GM19043 (cell line): ENCODE results near the gene GALNT14.

Source experiments
- ATAC-seq: cut with Tn5 transposase; IDR thresholded peaks from one replicate; pipeline ENCODE4 v1.9.1; 2021; ENCODE audit warnings: low read depth; ENCODE audit not compliant: unreplicated experiment

GALNT14 gene

GRCh38 chr2:31058096-31059035, 79.9 kb downstream of the GALNT14 start:
- ATAC-seq, result no peak

GRCh38 chr2:31057691-31058090, 80.5 kb downstream of the GALNT14 start:
- no peak for ATAC-seq

GRCh38 chr2:31055938-31056337, 82.3 kb downstream of the GALNT14 start:
- no peak for ATAC-seq

GRCh38 chr2:31054842-31055388, 83.3 kb downstream of the GALNT14 start:
- ATAC-seq, result no peak

- no peak for ATAC-seq
Observed at GRCh38 chr2:31053929-31054782, 84.1 kb downstream of the GALNT14 start.

GRCh38 chr2:31052284-31052683, 86.0 kb downstream of the GALNT14 start:
- ATAC-seq, result no peak

GRCh38 chr2:31051258-31052140, 86.7 kb downstream of the GALNT14 start:
- no peak for ATAC-seq

- no peak for ATAC-seq
Observed at GRCh38 chr2:31049916-31050588, 88.2 kb downstream of the GALNT14 start.

GRCh38 chr2:31049264-31049663, 89.0 kb downstream of the GALNT14 start:
- ATAC-seq, result no peak

- no peak for ATAC-seq
Observed at GRCh38 chr2:31047599-31047998, 90.6 kb downstream of the GALNT14 start.

- ATAC-seq, result no peak
Observed at GRCh38 chr2:31038385-31038784, 99.9 kb downstream of the GALNT14 start.

GRCh38 chr2:31037058-31037457, 101.2 kb downstream of the GALNT14 start:
- no peak for ATAC-seq

GRCh38 chr2:31033032-31033431, 105.2 kb downstream of the GALNT14 start:
- ATAC-seq, result no peak

GRCh38 chr2:31032475-31032874, 105.8 kb downstream of the GALNT14 start:
- ATAC-seq, result no peak

- ATAC-seq, result peak; percentile 97
Observed at GRCh38 chr2:31031132-31031706, 107.0 kb downstream of the GALNT14 start.

GRCh38 chr2:31028417-31028816, 109.8 kb downstream of the GALNT14 start:
- no peak for ATAC-seq

GRCh38 chr2:31027549-31027948, 110.7 kb downstream of the GALNT14 start:
- no peak for ATAC-seq

GRCh38 chr2:31023541-31023940, 114.7 kb downstream of the GALNT14 start:
- ATAC-seq, result no peak

GRCh38 chr2:31020713-31021112, 117.5 kb downstream of the GALNT14 start:
- ATAC-seq, result no peak
